Measurements from ENCODE around the gene ARID3A.

Gene ARID3A

GRCh38 chr19:990119-990571 lies 64.3 kb downstream of the ARID3A start:
- DNase-seq (ENCODE audit: low read depth): no peak

GRCh38 chr19:990746-991145 lies 64.9 kb downstream of the ARID3A start:
- DNase-seq (ENCODE audit: low read depth): no peak

GRCh38 chr19:991174-991931 lies 65.5 kb downstream of the ARID3A start:
- peak; percentile 71 for DNase-seq (ENCODE audit: low read depth)

GRCh38 chr19:991932-992669 lies 66.3 kb downstream of the ARID3A start:
- DNase-seq (ENCODE audit: low read depth): no peak

- DNase-seq (ENCODE audit: low read depth): no peak
Measured at GRCh38 chr19:992670-993055, 66.8 kb downstream of the ARID3A start.

GRCh38 chr19:993361-993830 lies 67.6 kb downstream of the ARID3A start:
- DNase-seq (ENCODE audit: low read depth): no peak

- DNase-seq (ENCODE audit: low read depth): no peak
Measured at GRCh38 chr19:993831-994393, 68.1 kb downstream of the ARID3A start.

- DNase-seq (ENCODE audit: low read depth): no peak
Measured at GRCh38 chr19:994516-994915, 68.7 kb downstream of the ARID3A start.

- DNase-seq (ENCODE audit: low read depth): no peak
Measured at GRCh38 chr19:995051-995827, 69.4 kb downstream of the ARID3A start.

- DNase-seq (ENCODE audit: low read depth): peak; percentile 88
Measured at GRCh38 chr19:996051-996838, 70.4 kb downstream of the ARID3A start.

GRCh38 chr19:998064-998463 lies 72.2 kb downstream of the ARID3A start:
- no peak for DNase-seq (ENCODE audit: low read depth)

- DNase-seq (ENCODE audit: low read depth): no peak
Measured at GRCh38 chr19:999379-999719, 73.5 kb downstream of the ARID3A start.

GRCh38 chr19:1000095-1000494 lies 74.3 kb downstream of the ARID3A start, which contains the start of gene GRIN3B:
GRIN3B (plus strand) TSS chr19:1000419; CDS start chr19:1000438, 19 bp downstream.
- peak; percentile 41 for DNase-seq (ENCODE audit: low read depth)

GRCh38 chr19:1000591-1001537 lies 75.0 kb downstream of the ARID3A start:
- no peak for DNase-seq (ENCODE audit: low read depth)

- peak; percentile 53 for DNase-seq (ENCODE audit: low read depth)
Measured at GRCh38 chr19:1001538-1002166, 75.8 kb downstream of the ARID3A start.

- no peak for DNase-seq (ENCODE audit: low read depth)
Measured at GRCh38 chr19:1002600-1002999, 76.8 kb downstream of the ARID3A start.

GRCh38 chr19:1003283-1003682 lies 77.4 kb downstream of the ARID3A start:
- DNase-seq (ENCODE audit: low read depth): no peak

GRCh38 chr19:1004204-1004802 lies 78.5 kb downstream of the ARID3A start:
- DNase-seq (ENCODE audit: low read depth): no peak
